Activated CD8-positive, alpha-beta T cell treated with anti-CD3 and anti-CD28 coated beads for 36 hours (primary cell): ENCODE measurements around the gene NCBP2. TPM values are rescaled to one million over a fixed set of nuclear protein-coding genes. Genes with fewer than 3 reads are reported as not detected.

Experiments
- ATAC-seq: fragments of 200-7000 bp; cut with Tn5 transposase; one replicate; pipeline ENCODE4 v1.10.0; 2021; ENCODE audit warnings: mild to moderate bottlenecking, moderate library complexity
- CTCF ChIA-PET: fragments of 350-600 bp; sonication (Branson Sonifier 250); formaldehyde crosslinking; loops from one replicate; lab custom pipeline; 2021; ENCODE audit warnings: antibody characterized with exemption; lab: Charles Lee
- POLR2A ChIA-PET: fragments of 350-600 bp; sonication (Branson Sonifier 250); formaldehyde crosslinking; loops from one replicate; lab custom pipeline; 2021; ENCODE audit warnings: antibody characterized with exemption; lab: Charles Lee
- DNase-seq: peaks from one replicate; pipeline ENCODE4 v3.0.0-alpha.2; 2020
- H3K27ac Mint-ChIP-seq: one replicate; pipeline ENCODE4 v1.8.0; 2021; ENCODE audit warnings: mild to moderate bottlenecking, mixed read lengths
- H3K27me3 Mint-ChIP-seq: one replicate; pipeline ENCODE4 v1.8.0; 2021; ENCODE audit warnings: mixed read lengths
- H3K36me3 Mint-ChIP-seq: one replicate; pipeline ENCODE4 v1.8.0; 2021; ENCODE audit warnings: low read depth, mixed read lengths
- H3K4me1 Mint-ChIP-seq: one replicate; pipeline ENCODE4 v1.8.0; 2021; ENCODE audit warnings: low read depth, mixed read lengths
- H3K4me3 Mint-ChIP-seq: one replicate; pipeline ENCODE4 v1.8.0; 2021; ENCODE audit warnings: mild to moderate bottlenecking, moderate library complexity, mixed read lengths
- H3K9me3 Mint-ChIP-seq: one replicate; pipeline ENCODE4 v1.8.0; 2021; ENCODE audit warnings: mixed read lengths
- CTCF ChIP-seq: fragments of 200-600 bp; IDR thresholded peaks from one replicate; pipeline ENCODE4 v1.8.0; 2022; ENCODE audit warnings: antibody characterized with exemption, mild to moderate bottlenecking
- intact Hi-C: fragments of 100-400 bp; cut with micrococcal nuclease; formaldehyde crosslinking; loops from one replicate; pipeline ENCODE4 v1.10.0; 2022
- total RNA-seq, 2 experiments: library from RNA; stranded (reverse); gene quantifications; one replicate each; pipeline ENCODE4 v1.2.3, GENCODE V29; 2021

NCBP2 gene
- total RNA-seq, 2 experiments from 2014 or later = 107 to 111 TPM

GRCh38 chr3:196988241-196989029, 46.1 kb upstream of the NCBP2 start:
- TF ChIP-seq CTCF = no peak
- intact Hi-C loops = no loop called here
- no peaks in the 10 kb centered on the region for H3K9me3 Mint-ChIP-seq
- H3K27me3 Mint-ChIP-seq = no peaks in the 10 kb centered on the region
- ATAC-seq = no peak
- H3K4me1 Mint-ChIP-seq = no peaks in the 10 kb centered on the region
- CTCF ChIA-PET = no interaction called here
- DNase-seq = no peak
- no peak overlapping the region for H3K4me3 Mint-ChIP-seq
- no peak overlapping the region for H3K27ac Mint-ChIP-seq
- POLR2A ChIA-PET = no interaction called here
- H3K36me3 Mint-ChIP-seq = no peaks in the 10 kb centered on the region

- ATAC-seq (no peak), DNase-seq (no peak)
- TF ChIP-seq CTCF = no peak
- Mint-ChIP-seq H3K4me1 (no peaks in the 10 kb centered on the region), H3K27ac (no peak overlapping the region), H3K4me3 (no peak overlapping the region), H3K27me3 (no peaks in the 10 kb centered on the region), H3K9me3 (peaks cover 4% of the 10 kb centered on the region), H3K36me3 (no peaks in the 10 kb centered on the region)
- ChIA-PET POLR2A (no interaction called here), CTCF (no interaction called here)
- intact Hi-C loops = no loop called here
Observed at GRCh38 chr3:196987022-196987421, 44.7 kb upstream of the NCBP2 start.

GRCh38 chr3:196985954-196986885, 43.9 kb upstream of the NCBP2 start:
- ATAC-seq (no peak), DNase-seq (no peak)
- ChIA-PET POLR2A (no interaction called here), CTCF (interaction anchor here (0.7 kb wide), 1 partner anchor 33 kb away, joined by 3 read pairs; no protein-coding TSS in a partner anchor)
- peaks cover 6% of the 10 kb centered on the region for H3K9me3 Mint-ChIP-seq
- H3K36me3 Mint-ChIP-seq = no peaks in the 10 kb centered on the region
- H3K4me3 Mint-ChIP-seq = no peak overlapping the region
- H3K27me3 Mint-ChIP-seq = peaks cover 1% of the 10 kb centered on the region
- no peak for TF ChIP-seq CTCF
- no peaks in the 10 kb centered on the region for H3K4me1 Mint-ChIP-seq
- H3K27ac Mint-ChIP-seq = no peak overlapping the region
- intact Hi-C loops = no loop called here

GRCh38 chr3:196985298-196985697, 43.0 kb upstream of the NCBP2 start:
- CTCF ChIA-PET = interaction anchor here (0.7 kb wide), 1 partner anchor 32 kb away, joined by 3 read pairs; no protein-coding TSS in a partner anchor

More at GRCh38 chr3:196985298-196985697, 43.0 kb upstream of the NCBP2 start:
- no peak for TF ChIP-seq CTCF
- H3K27me3 Mint-ChIP-seq = peaks cover 1% of the 10 kb centered on the region
- POLR2A ChIA-PET = no interaction called here
- intact Hi-C loops = no loop called here
- no peak overlapping the region for H3K4me3 Mint-ChIP-seq
- no peak overlapping the region for H3K27ac Mint-ChIP-seq
- DNase-seq (no peak), ATAC-seq (no peak)
- H3K4me1 Mint-ChIP-seq = no peaks in the 10 kb centered on the region
- peaks cover 6% of the 10 kb centered on the region for H3K9me3 Mint-ChIP-seq
- no peaks in the 10 kb centered on the region for H3K36me3 Mint-ChIP-seq
